Stimulated activated CD8-positive, alpha-beta memory T cell treated with anti-CD3 and anti-CD28 coated beads, Interleukin-15, amount 100 ng/mL, for 48 hours (primary cell): ENCODE measurements around the gene TMPRSS9.
"Not testable (repeated sequence)": the region's sequence is repeated elsewhere in the genome, so short reads cannot be mapped to it uniquely, and the experiment has no call there.

Experiments
- DNase-seq, 2 donors: peaks; one replicate each; pipeline ENCODE4 v3.0.0-alpha.2; 2020; ENCODE audit warnings: low read depth in 2 of 2

The TMPRSS9 gene

GRCh38 chr19:2392366-2392765, 32.3 kb downstream of the TMPRSS9 start:
- no peak for DNase-seq

DNA sequence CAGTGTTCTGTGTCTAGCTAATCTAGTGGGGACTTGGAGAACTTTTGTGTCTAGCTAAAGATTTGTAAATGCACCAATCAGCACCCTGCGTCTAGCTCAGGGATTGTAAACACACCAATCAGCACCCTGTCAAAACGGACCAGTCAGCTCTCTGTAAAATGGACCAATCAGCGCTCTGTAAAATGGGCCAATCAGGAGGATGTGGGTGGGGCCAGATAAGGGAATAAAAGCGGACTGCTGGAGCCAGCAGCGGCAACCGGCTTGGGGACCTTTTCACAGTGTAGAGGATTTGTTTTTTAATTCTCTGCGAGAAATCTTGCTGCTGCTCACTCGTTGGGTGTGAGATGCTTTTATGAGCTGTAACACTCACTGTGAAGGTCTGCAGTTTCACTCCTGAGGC, 32.8 kb downstream of the TMPRSS9 start:
- not testable (repeated sequence) for DNase-seq

DNA sequence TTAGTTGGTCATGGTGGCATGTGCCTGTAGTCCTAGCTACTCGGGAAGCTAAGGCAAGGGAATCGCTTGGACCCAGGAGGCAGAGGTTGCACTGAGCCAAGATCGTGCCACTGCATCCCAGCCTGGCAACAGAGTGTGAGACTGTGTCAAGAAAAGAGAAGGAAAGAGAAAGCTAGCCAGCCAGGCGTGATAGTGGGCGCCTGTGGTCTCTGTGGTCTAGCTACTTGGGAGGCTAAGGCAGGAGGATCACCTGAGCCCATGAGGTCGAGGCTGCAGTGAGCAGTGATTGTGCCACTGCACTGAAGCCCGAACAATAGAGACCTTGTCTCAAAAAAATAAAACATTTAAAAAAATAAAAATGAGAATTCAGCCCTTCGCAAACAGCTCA, 34.0 kb downstream of the TMPRSS9 start:
- no peak for DNase-seq

GRCh38 chr19:2394442-2395292, 34.6 kb downstream of the TMPRSS9 start:
- no peak for DNase-seq

GRCh38 chr19:2395293-2395829, 35.3 kb downstream of the TMPRSS9 start:
- DNase-seq, result not testable (repeated sequence)

- not testable (repeated sequence) for DNase-seq
Measured at GRCh38 chr19:2397173-2397572, 37.1 kb downstream of the TMPRSS9 start.

DNA sequence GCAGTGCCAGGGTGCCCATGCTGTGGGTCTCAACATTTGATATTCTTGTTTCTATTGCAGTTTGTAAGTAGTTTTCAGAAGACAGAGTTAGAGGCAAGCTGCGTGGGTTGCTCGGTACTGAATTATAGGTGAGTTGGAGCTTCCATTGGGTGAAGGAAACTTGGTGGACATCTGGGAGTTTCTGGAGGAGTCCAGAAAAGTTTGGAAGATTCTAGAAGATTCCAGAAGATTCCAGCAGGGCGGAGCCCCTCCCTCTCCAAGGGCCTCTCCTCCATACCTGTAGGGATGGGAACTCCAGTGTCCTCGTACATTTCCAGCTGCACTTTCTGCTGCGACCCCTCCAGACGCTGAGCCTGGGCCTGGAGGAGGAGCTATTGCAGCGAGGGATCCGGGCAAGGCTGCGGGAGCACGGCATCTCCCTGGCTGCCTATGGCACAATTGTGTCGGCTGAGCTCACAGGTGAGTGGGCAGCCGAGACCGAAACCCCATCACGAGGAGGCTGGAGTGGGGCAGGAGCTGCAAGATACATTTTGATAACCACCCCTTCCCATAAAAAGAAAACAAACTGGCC, 38.8 kb downstream of the TMPRSS9 start:
- DNase-seq, result no peak

DNA sequence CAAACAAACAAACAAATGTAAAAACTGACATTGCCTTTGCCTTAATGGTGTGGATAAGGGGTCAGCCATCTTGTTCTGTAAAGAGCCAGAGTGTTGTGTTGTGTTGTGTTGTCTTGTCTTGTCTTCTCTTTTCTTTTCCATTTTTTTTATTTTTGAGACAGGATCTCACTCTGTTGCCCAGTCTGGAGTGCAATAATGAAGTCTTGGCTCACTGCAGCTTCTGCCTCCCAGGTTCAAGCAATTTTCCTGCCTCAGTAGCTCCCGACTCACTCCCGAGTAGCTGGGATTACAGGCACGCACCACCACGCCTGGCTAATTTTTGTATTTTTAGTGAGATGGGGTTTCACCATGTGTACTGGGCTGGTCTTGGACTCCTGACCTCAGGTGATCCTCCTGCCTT, 39.5 kb downstream of the TMPRSS9 start:
- no peak for DNase-seq

DNA sequence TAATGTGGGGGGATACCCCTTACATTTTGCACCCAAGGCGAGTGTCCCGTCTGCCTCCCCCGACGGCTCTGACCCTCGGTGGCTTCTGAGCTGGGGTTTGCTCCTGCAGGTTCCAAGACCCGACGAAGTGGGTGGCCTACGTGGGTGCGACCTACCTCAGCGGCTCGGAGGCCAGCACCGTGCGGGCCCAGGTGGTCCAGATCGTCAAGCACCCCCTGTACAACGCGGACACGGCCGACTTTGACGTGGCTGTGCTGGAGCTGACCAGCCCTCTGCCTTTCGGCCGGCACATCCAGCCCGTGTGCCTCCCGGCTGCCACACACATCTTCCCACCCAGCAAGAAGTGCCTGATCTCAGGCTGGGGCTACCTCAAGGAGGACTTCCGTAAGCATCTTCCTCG, 48.2 kb downstream of the TMPRSS9 start:
- no peak for DNase-seq

DNA sequence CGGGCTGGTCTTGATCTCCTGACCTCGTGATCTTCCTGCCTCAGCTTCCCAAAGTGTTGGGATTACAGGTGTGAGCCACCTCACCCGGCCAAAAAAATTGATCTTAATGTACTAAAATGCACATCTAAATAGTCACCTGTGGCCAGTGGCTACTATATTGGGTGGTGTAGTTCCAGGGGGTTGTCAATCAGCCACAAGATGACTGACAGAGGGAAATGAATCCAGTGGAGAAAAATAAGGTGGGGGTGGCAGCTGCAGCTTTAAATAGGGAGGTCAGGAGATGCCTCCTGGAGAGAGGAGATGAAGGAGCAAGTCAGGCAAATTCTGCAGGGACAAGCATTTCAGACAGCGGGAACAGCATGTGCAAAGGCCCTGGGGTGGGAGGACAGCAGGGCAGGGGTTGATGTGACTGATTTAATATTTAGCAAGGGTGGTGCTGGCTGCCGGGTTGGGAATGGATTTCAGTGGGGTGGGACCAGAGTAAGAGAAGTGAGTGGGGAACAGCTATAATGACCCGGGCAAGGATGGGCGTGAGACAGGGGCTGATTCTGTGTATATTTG, 49.4 kb downstream of the TMPRSS9 start:
- DNase-seq, result no peak

- DNase-seq, result no peak
Measured at GRCh38 chr19:2410023-2410422, 50.0 kb downstream of the TMPRSS9 start.

GRCh38 chr19:2411709-2412108, 51.6 kb downstream of the TMPRSS9 start:
- no peak for DNase-seq

DNA sequence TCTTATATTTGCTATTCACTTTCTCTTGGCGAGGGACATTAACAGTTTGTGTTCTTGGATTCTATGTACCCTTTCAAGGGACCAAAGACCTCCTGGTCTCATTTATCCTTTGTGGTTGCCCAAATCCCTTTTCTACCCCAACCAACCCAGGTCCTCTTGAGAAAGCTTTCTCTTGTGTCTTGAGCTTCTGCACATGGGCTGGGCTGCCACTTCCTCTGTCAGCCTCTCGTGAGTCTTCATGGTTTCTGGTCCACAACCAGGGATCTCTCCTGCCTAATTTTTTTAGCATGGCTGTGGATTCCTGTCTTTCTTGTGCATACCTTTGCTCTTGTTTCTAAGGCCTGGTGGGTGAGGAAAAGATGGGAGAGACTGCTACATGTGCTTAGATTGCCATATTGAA, 52.4 kb downstream of the TMPRSS9 start:
- DNase-seq, result no peak

GRCh38 chr19:2413159-2413558, 53.1 kb downstream of the TMPRSS9 start:
- DNase-seq, result no peak

DNA sequence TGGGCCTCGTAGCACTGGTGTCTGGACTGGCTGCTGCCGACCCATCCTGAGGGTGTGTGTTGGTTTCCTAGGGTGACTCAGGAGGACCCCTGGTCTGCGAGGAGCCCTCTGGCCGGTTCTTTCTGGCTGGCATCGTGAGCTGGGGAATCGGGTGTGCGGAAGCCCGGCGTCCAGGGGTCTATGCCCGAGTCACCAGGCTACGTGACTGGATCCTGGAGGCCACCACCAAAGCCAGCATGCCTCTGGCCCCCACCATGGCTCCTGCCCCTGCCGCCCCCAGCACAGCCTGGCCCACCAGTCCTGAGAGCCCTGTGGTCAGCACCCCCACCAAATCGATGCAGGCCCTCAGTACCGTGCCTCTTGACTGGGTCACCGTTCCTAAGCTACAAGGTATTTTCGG, 53.6 kb downstream of the TMPRSS9 start:
- DNase-seq, result no peak

- no peak for DNase-seq
Measured at GRCh38 chr19:2415281-2415972, 55.4 kb downstream of the TMPRSS9 start.

GRCh38 chr19:2415973-2416319, 55.9 kb downstream of the TMPRSS9 start:
- DNase-seq, result no peak

GRCh38 chr19:2416321-2417097, 56.4 kb downstream of the TMPRSS9 start:
- DNase-seq, result no peak

DNA sequence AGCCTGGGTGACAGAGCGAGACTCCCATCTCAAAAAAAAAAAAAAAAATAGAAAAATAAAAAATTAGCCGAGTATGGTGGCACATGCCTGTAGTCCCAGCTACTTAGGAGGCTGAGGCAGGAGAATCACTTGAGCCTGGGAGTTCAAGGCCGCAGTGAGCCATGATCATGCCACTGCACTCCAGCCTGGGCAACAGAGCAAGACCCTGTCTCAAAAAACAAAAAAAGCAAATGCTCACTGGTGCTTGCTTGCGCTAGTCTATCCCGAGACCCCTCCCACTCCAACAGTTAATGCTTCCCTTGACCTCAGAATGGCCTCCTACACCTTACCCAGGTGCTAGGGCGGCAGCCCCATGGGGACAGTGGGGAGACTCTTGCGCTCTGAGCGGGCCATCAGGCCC, 57.4 kb downstream of the TMPRSS9 start:
- not testable (repeated sequence) for DNase-seq

- DNase-seq, result no peak
Measured at GRCh38 chr19:2417881-2418406, 57.9 kb downstream of the TMPRSS9 start.

GRCh38 chr19:2419754-2420153, 59.7 kb downstream of the TMPRSS9 start:
- DNase-seq, result no peak
